ENCODE results near the gene ARHGEF26. TPM values are rescaled to one million over a fixed set of nuclear protein-coding genes. Genes with fewer than 3 reads are reported as not detected.
A peak's percentile ranks its signal among the peaks of the same experiment; 100 is the strongest.

Gene ARHGEF26
- total RNA-seq, 1 donor: 4.3 TPM

DNA sequence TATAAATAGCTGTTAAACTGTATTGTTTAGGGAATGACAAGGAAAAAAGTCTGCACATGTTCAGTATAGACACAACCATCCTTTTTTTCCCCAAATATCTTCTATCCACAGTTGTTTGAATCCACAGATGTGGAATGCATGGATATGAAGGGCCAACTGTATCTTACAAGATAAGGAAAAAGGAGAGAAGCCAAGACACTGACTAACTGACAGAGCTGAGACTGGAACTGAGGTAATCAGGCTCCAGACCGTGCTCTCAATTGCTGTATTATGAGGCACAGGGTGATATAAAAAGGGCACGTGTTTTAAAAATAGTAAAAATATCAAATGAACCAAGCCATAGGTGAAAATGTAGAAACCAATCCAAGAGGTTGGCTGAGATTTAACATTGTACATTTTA is 154.1 kb downstream of the ARHGEF26 start:
- TF ChIP-seq, protein P1, sequence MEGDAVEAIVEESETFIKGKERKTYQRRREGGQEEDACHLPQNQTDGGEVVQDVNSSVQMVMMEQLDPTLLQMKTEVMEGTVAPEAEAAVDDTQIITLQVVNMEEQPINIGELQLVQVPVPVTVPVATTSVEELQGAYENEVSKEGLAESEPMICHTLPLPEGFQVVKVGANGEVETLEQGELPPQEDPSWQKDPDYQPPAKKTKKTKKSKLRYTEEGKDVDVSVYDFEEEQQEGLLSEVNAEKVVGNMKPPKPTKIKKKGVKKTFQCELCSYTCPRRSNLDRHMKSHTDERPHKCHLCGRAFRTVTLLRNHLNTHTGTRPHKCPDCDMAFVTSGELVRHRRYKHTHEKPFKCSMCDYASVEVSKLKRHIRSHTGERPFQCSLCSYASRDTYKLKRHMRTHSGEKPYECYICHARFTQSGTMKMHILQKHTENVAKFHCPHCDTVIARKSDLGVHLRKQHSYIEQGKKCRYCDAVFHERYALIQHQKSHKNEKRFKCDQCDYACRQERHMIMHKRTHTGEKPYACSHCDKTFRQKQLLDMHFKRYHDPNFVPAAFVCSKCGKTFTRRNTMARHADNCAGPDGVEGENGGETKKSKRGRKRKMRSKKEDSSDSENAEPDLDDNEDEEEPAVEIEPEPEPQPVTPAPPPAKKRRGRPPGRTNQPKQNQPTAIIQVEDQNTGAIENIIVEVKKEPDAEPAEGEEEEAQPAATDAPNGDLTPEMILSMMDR (IDR thresholded peaks at IDR 0.05; ENCODE audit: insufficient read depth, low read length): no peak
- DNase-seq (ENCODE audit: low read depth): peak; percentile 38

DNA sequence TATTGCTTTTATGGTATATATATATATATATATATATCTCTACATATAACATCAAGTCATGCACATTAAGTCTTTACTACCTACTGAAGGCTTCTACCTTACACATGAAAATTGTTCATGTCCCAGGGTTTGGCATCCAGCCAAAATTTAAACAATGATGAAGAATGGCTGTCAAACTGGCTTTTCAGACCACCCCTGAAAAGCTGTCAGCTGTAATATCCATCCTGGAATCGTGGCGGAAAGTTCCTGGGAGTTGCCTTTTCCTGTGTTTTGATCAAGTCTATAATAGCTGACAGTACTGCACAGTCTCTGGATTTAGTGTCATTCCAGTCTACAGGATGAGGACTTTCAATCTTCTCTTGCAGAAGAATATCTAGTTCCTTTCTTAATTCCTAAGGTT is 154.8 kb downstream of the ARHGEF26 start:
- DNase-seq (ENCODE audit: low read depth): peak; percentile 3
- TF ChIP-seq, protein P1 (IDR thresholded peaks at IDR 0.05; ENCODE audit: insufficient read depth, low read length): no peak
- H3K4me3 ChIP-seq (ENCODE audit: low read depth, low read length): no peak overlapping the region

More for the DNA sequence above, 154.1 kb downstream of the ARHGEF26 start:
- H3K4me3 ChIP-seq (ENCODE audit: low read depth, low read length): no peak overlapping the region

- TF ChIP-seq, protein P1 (IDR thresholded peaks at IDR 0.05; ENCODE audit: insufficient read depth, low read length): no peak
- DNase-seq (ENCODE audit: low read depth): no peak
Measured at GRCh38 chr3:154280161-154280560, 159.0 kb downstream of the ARHGEF26 start.

GRCh38 chr3:154285221-154285620 is 164.0 kb downstream of the ARHGEF26 start:
- no peak for DNase-seq (ENCODE audit: low read depth)
- TF ChIP-seq, protein P1 (IDR thresholded peaks at IDR 0.05; ENCODE audit: insufficient read depth, low read length): no peak
- H3K4me3 ChIP-seq (ENCODE audit: low read depth, low read length): no peak overlapping the region

More at GRCh38 chr3:154280161-154280560, 159.0 kb downstream of the ARHGEF26 start:
- no peak overlapping the region for H3K4me3 ChIP-seq (ENCODE audit: low read depth, low read length)

DNA sequence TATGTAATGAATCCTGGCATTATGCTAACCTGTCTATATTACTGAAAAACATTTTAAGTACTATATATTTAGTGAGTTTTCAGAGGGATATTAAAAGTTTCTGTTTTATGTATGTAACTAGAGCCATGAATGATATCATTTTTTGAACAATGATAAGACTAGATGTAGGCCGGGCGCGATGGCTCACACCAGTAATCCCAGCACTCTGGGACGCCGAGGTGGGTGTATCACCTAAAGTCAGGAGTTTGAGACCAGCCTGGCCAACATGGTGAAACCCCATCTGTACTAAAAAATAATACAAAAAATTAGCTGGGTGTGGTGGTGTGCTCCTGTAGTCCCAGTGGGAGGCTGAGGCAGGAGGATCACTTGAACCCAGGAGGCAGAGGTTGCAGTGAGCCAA is 169.0 kb downstream of the ARHGEF26 start:
- no peak overlapping the region for H3K4me3 ChIP-seq (ENCODE audit: low read depth, low read length)
- TF ChIP-seq, protein P1 (IDR thresholded peaks at IDR 0.05; ENCODE audit: insufficient read depth, low read length): no peak
- no peak for DNase-seq (ENCODE audit: low read depth)

DNA sequence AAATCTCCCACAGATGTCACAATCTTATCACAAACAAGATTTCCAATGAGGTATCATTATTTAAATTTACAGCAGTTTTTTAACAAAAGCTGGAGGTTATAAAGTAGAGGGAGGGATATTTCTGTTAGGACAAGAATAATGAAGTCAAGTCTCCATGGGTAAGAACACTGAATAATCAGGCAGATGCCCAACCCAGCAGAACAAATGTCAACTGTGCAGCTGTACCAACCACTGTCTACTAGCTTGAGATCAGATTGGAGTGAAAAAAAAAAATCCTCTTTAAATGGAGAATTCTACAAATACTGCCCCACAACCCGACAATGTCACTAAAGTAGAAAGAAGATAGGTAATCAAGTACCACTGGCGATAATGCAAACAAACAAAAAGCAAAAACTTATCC is 172.8 kb downstream of the ARHGEF26 start:
- H3K4me3 ChIP-seq (ENCODE audit: low read depth, low read length): no peak overlapping the region
- DNase-seq (ENCODE audit: low read depth): no peak
- TF ChIP-seq, protein P1 (IDR thresholded peaks at IDR 0.05; ENCODE audit: insufficient read depth, low read length): no peak

GRCh38 chr3:154301561-154301960 is 180.4 kb downstream of the ARHGEF26 start:
- TF ChIP-seq, protein P1 (IDR thresholded peaks at IDR 0.05; ENCODE audit: insufficient read depth, low read length): no peak
- DNase-seq (ENCODE audit: low read depth): no peak
- no peak overlapping the region for H3K4me3 ChIP-seq (ENCODE audit: low read depth, low read length)
